ENCODE results near the gene ELOVL6.

The ELOVL6 gene

DNA sequence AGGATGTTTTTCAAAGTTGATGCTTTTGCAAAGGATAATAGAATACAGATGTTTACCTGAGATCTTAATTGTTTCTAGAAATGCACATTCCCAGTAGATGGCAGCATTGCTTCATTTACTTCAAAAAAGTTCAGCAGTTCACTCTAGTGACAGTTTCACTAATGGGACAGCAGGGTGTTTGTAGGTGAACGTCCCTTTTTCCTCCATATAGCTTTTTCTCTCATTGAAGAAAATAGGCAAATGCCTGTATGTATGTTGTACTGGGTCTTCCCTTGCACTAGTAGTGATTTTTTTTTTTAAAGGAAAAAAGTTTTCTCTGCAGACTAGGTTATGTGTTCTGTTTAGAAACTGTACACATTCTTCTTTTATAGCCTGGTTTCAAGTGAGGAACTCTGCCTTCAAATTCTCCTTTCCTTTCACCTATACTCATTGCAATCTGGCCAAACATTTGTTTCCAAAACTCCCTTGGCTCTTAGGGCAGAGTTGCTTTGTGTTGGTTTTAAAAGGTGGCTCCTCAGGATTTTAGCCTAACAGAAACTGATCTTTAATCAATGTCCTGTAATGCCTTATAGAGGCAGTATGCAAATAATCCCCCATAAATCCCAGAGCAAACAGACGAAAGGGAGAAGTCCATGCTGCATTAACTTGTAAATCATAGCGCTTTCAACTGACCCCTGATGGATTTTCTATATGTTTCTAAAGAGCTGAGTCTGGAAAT is 199.4 kb downstream of the ELOVL6 start:
- DNase-seq (ENCODE audit: low read depth in 2 of 3, low spot score in 1 of 3), result peak in 1 of 3 donors; percentile 61

DNA sequence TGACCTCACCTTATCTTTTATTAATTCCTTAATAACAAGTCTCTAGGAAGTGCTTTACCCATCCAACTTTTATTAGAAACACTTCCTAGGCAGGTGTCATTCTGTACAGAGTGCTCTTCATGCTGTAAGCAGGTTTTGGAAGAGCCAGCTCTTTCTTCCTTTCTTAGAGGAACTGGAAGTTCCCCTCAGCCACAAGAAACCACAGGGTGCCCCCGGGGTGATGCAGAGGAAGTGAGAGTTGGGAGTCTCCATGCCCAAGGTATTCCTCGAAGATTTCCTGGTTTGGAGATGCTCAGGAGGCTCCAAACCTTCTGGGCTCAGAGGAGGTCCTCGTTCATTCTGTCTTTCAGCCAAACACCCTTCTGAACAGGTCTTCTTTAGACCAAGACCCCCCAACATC is 201.9 kb downstream of the ELOVL6 start:
- DNase-seq (ENCODE audit: low read depth in 2 of 3, low spot score in 1 of 3), result no peak
